ENCODE data around the gene HIPK3. TPM values are rescaled to one million over a fixed set of nuclear protein-coding genes. Genes with fewer than 3 reads are reported as not detected.

The HIPK3 gene
- total and polyA plus RNA-seq, 11 donors: 26.3 to 298 (median 250) TPM

DNA sequence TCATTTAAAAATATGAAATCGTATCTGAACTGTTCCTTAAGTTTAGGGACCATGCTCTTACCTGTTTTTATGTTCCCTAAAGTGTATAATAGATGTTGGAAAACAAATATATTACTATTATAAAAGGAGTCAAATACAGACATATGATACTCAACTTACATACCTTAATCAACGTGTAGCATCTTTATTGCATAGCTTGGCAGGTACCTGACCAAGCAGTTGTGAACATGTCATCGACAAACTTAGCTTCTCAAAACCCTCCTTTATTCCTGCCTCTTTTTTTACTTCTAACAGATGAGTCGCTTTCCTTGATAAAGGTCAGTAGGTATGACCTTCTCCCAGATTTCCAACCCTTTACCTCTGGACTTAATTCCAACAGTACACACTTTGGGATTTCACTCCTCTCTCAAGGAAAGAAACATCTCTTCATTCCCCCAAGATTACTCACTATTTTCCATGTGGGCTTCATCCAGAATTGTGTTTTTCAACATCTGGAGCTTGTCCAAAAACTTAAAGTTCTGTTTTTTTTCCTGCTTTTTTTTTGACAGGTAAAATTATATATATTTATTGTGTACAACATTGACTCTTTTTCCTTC is 11.9 kb downstream of the HIPK3 start:
- H3K4me1 ChIP-seq: peaks cover 5 to 89% (median 68%) of the 10 kb centered on the region in 12 donors

DNA sequence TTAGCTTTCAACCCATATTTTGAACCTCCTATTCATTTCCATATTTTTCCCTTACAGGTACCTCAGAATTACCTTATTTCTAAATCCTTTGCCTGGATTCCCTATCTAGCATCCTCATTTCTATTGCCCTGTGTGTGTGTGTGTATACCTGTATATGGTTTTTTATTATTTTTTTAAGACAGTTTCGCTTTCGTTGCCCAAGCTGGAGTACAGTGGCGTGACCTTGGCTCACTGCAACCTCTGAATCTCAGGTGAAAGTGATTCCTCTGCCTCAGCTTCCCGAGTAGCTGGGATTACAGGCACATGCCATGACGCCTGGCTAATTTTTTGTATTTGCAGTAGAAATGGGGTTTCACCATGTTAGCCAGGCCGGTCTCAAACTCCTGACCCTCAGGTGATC is 12.6 kb downstream of the HIPK3 start:
- H3K4me3 ChIP-seq: no peak overlapping the region
- TF ChIP-seq, protein P1, sequence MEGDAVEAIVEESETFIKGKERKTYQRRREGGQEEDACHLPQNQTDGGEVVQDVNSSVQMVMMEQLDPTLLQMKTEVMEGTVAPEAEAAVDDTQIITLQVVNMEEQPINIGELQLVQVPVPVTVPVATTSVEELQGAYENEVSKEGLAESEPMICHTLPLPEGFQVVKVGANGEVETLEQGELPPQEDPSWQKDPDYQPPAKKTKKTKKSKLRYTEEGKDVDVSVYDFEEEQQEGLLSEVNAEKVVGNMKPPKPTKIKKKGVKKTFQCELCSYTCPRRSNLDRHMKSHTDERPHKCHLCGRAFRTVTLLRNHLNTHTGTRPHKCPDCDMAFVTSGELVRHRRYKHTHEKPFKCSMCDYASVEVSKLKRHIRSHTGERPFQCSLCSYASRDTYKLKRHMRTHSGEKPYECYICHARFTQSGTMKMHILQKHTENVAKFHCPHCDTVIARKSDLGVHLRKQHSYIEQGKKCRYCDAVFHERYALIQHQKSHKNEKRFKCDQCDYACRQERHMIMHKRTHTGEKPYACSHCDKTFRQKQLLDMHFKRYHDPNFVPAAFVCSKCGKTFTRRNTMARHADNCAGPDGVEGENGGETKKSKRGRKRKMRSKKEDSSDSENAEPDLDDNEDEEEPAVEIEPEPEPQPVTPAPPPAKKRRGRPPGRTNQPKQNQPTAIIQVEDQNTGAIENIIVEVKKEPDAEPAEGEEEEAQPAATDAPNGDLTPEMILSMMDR (IDR thresholded peaks at IDR 0.05): no peak
- no peak for TF ChIP-seq POLR2A (IDR thresholded peaks at IDR 0.05)
- WGBS, 4 donors: 76 to 85% (median 77%) methylated on average over 6 of the region's 6 CpGs
- H3K4me1 ChIP-seq: peaks cover 4 to 89% (median 68%) of the 10 kb centered on the region in 12 donors
- no peaks in the 10 kb centered on the region for H3K27me3 ChIP-seq
- DNase-seq (no peak), ATAC-seq (no peak)
- H3K36me3 ChIP-seq: no peaks in the 10 kb centered on the region
- no peaks in the 10 kb centered on the region for H3K9me3 ChIP-seq
- H3K27ac ChIP-seq: peak overlapping the region in 6 of 12 donors; percentile 0 to 20 (median 10)
- intact Hi-C loops (cut with DNase I): no loop called here

More for the DNA sequence above, 11.9 kb downstream of the HIPK3 start:
- Histone ChIP-seq H3K27me3 (no peaks in the 10 kb centered on the region), H3K27ac (peak overlapping the region in 7 of 12 donors; percentile 0 to 53 (median 16)), H3K9me3 (no peaks in the 10 kb centered on the region), H3K36me3 (no peaks in the 10 kb centered on the region), H3K4me3 (no peak overlapping the region)
- DNase-seq: no peak
- no peak for TF ChIP-seq POLR2A (IDR thresholded peaks at IDR 0.05)
- TF ChIP-seq, protein P1 (IDR thresholded peaks at IDR 0.05): no peak
- WGBS, 4 donors: 54 to 59% (median 57%) methylated on average over 4 of the region's 4 CpGs
- ATAC-seq: no peak
- intact Hi-C loops (cut with DNase I): no loop called here

DNA sequence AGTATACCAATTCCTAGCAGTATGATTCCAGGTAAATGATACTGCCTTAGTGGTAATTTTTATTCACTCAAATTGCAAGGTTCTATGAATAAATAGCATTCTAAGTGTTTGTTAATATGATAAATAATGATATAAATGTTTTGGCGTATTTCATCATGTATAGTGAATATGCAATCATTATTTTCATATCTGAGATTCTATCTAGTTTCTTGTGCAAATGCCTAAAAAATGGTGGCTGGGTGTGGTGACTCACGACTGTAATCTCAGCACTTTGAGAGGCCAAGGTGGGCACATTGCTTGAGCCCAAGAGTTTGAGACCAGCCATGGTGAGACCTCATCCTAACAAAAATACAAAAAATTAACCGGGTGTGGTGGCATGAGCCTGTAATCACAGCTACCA is 13.9 kb downstream of the HIPK3 start:
- no peak for DNase-seq
- no peak for ATAC-seq
- H3K9me3 ChIP-seq: no peaks in the 10 kb centered on the region
- no peak overlapping the region for H3K27ac ChIP-seq
- peaks cover 4 to 89% (median 68%) of the 10 kb centered on the region in 12 donors for H3K4me1 ChIP-seq
- no peaks in the 10 kb centered on the region for H3K36me3 ChIP-seq
- H3K27me3 ChIP-seq: no peaks in the 10 kb centered on the region
- TF ChIP-seq, protein P1 (IDR thresholded peaks at IDR 0.05): no peak
- no peak for TF ChIP-seq POLR2A (IDR thresholded peaks at IDR 0.05)
- 82 to 86% (median 83%) methylated on average over 3 of the region's 3 CpGs for WGBS, 4 donors
- no peak overlapping the region for H3K4me3 ChIP-seq
- intact Hi-C loops (cut with DNase I): no loop called here

DNA sequence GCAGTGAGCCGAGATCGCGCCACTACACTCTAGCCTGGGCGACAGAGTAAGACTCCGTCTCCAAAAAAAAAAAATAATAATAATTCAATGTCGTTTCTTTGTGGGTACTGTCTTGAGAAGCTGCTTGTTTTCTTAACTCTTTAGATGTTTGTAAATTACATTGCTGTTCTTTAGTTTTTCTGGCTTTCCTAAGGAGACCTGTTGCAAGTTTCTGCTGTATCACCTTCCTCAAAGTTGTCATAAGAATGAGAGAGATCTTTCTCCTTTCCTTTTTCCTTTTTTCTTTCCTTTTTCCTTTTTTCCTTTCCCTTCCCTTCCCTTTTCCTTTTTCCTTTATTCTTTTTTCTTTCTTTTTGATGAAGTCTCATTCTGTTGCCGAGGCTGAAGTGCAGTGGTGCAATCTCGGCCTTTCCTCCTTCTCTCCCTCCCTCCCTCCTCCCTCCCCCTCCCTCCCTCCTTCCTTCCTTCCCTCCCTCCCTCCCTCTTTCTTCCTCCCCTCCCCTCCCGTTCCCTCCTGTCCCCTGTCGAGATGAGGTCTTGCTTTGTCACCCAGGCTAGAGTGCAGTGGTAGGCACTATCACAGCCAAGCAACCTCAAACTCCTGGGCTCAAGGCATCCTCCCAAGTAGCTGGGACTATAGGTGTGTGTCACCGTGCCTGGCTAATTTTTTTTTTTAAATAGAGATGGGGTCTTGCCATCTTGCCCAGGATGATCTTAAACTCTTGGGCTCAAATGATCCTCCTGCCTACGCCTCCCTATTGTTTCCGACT is 15.3 kb downstream of the HIPK3 start:
- Histone ChIP-seq H3K27me3 (no peaks in the 10 kb centered on the region), H3K36me3 (peaks cover 0 to 3% (median 0%) of the 10 kb centered on the region in 9 donors), H3K9me3 (no peaks in the 10 kb centered on the region), H3K4me1 (peaks cover 2 to 89% (median 70%) of the 10 kb centered on the region in 12 donors), H3K27ac (peak overlapping the region in 1 of 12 donors; percentile 9), H3K4me3 (no peak overlapping the region)
- no peak for TF ChIP-seq POLR2A (IDR thresholded peaks at IDR 0.05)
- TF ChIP-seq, protein P1 (IDR thresholded peaks at IDR 0.05): no peak
- DNase-seq (no peak), ATAC-seq (peak in 1 of 4 donors; percentile 27)
- intact Hi-C loops (cut with DNase I): no loop called here
- 60 to 72% (median 66%) methylated on average over 12 to 13 of the region's 13 CpGs for WGBS, 4 donors

Measured in heart left ventricle (tissue), 16 donors.